Activated naive CD4-positive, alpha-beta T cell treated with anti-CD3 and anti-CD28 coated beads for 36 hours (primary cell): Measurements from ENCODE around the gene DLGAP1. TPM values are rescaled to one million over a fixed set of nuclear protein-coding genes. Genes with fewer than 3 reads are reported as not detected.
A peak's percentile ranks its signal among the peaks of the same experiment; 100 is the strongest.

ENCODE experiments used
- CTCF ChIA-PET: fragments of 350-600 bp; sonication (Branson Sonifier 250); formaldehyde crosslinking; loops from one replicate; lab custom pipeline; 2021; ENCODE audit warnings: antibody characterized with exemption; lab: Charles Lee
- DNase-seq: peaks from one replicate; pipeline ENCODE4 v3.0.0-alpha.2; 2020
- H3K27ac Mint-ChIP-seq: one replicate; pipeline ENCODE4 v1.8.0; 2021; ENCODE audit warnings: mild to moderate bottlenecking, mixed read lengths
- H3K27me3 Mint-ChIP-seq: one replicate; pipeline ENCODE4 v1.8.0; 2021; ENCODE audit warnings: low read depth, mixed read lengths
- H3K36me3 Mint-ChIP-seq: one replicate; pipeline ENCODE4 v1.8.0; 2021; ENCODE audit warnings: low read depth, mixed read lengths
- H3K4me1 Mint-ChIP-seq: one replicate; pipeline ENCODE4 v1.8.0; 2021; ENCODE audit warnings: low read depth, mixed read lengths
- H3K4me3 Mint-ChIP-seq: one replicate; pipeline ENCODE4 v1.8.0; 2021; ENCODE audit warnings: mild to moderate bottlenecking, moderate library complexity, mixed read lengths
- H3K9me3 Mint-ChIP-seq: one replicate; pipeline ENCODE4 v1.8.0; 2021; ENCODE audit warnings: mixed read lengths
- intact Hi-C: fragments of 100-400 bp; cut with micrococcal nuclease; formaldehyde crosslinking; loops from one replicate; pipeline ENCODE4 v1.15.1; 2023
- total RNA-seq, 2 experiments: library from RNA; stranded (reverse); gene quantifications; one replicate each; pipeline ENCODE4 v1.2.3, GENCODE V29; 2021

DLGAP1 gene
- total RNA-seq, 2 experiments from 2014 or later = not detected

DNA sequence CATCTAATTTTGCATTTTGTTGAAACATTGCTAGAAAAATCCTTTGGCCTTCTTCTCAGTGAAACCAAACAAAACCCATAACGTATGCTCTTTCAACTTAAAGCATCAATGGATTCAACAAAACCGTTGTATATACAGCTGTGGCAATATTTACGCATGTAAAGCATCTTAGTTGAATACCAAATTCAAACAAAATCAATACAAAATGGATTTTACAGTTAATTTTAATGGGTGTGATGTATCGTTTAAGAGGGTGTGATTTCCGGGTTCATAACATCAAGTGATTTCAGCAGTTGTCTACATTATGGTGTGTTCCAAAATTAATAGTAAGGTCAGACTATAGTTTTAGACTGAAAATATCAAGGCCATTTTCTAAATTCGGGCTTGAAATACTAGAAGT lies 806.9 kb downstream of the DLGAP1 start:
- no peak overlapping the region for H3K4me3 Mint-ChIP-seq

DNA sequence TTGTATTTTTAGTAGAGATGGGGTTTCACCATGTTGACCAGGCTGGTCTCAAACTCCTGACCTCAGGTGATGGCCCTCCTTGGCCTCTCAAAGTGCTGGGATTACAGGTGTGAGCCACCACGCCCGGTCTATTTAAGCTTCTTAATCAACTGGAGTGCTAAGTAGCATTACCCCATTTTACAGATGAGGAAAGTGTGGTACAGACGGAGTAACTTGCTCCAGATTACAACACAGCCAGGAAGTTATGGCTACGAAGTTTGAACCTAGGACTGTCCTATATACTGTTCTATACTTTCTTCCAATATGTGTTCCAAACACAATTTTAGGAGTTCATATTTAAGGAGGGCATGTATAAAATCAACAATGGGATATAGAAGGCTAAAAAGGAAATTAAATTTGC lies 807.5 kb downstream of the DLGAP1 start:
- intact Hi-C loops = no loop called here
- H3K36me3 Mint-ChIP-seq = no peaks in the 10 kb centered on the region
- H3K4me3 Mint-ChIP-seq = no peak overlapping the region
- H3K4me1 Mint-ChIP-seq = peaks cover 33% of the 10 kb centered on the region
- H3K9me3 Mint-ChIP-seq = no peaks in the 10 kb centered on the region
- CTCF ChIA-PET = interaction anchor here (1.0 to 2.5 kb wide), 2 partner anchors 19 to 53 kb away, joined by 4 to 6 read pairs; no protein-coding TSS in a partner anchor
- no peaks in the 10 kb centered on the region for H3K27me3 Mint-ChIP-seq
- DNase-seq = no peak
- H3K27ac Mint-ChIP-seq = no peak overlapping the region

More for the DNA sequence above, 806.9 kb downstream of the DLGAP1 start:
- Mint-ChIP-seq H3K9me3 (no peaks in the 10 kb centered on the region), H3K36me3 (no peaks in the 10 kb centered on the region), H3K4me1 (peaks cover 33% of the 10 kb centered on the region), H3K27me3 (no peaks in the 10 kb centered on the region), H3K27ac (no peak overlapping the region)
- CTCF ChIA-PET = interaction anchor here (1.0 to 2.5 kb wide), 2 partner anchors 18 to 54 kb away, joined by 4 to 6 read pairs; no protein-coding TSS in a partner anchor
- intact Hi-C loops = no loop called here
- DNase-seq = no peak

DNA sequence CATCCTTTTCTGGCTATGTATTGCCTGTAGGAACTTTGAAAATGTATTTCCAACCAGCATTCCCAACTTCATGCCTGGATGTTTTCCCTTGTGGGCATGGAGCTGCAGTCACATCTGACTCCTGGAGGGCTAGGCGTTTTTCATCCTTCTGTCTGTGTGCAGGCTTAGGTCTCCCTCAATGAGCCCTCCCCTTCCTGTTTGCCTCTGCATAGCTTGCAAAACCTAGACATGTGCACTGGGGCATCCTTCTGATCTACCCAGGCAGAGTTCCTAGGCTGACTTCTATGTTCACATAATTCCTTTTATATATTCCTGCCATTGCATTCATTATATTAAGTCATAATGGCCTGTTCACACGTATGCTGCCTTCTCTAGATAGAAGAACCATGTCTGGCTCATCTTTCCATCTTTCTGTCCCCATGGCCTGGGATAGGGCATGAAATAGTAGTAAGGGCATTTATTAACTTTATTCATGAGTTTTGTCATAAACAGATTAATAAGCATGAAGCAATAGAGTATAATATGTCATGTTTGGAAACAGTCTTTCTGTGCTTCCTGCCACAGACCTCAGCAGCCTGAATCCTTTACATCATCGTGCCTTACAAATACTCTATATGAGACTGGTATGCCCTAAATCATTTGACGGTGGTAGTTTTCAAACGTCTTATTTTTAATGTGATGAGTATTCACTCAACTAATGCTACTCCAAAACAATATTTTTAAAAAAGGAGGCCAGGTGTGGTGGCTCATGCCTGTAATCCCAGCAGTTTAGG lies 809.5 kb downstream of the DLGAP1 start:
- no peaks in the 10 kb centered on the region for H3K27me3 Mint-ChIP-seq
- H3K36me3 Mint-ChIP-seq = no peaks in the 10 kb centered on the region
- H3K9me3 Mint-ChIP-seq = no peaks in the 10 kb centered on the region
- DNase-seq = no peak
- no peak overlapping the region for H3K27ac Mint-ChIP-seq
- CTCF ChIA-PET = interaction anchor here (0.7 to 1.8 kb wide), 10 partner anchors 8 to 349 kb away, joined by 3 to 6 read pairs (median 3); no protein-coding TSS in a partner anchor
- H3K4me1 Mint-ChIP-seq = peaks cover 32% of the 10 kb centered on the region
- intact Hi-C loops = no loop called here
- no peak overlapping the region for H3K4me3 Mint-ChIP-seq

GRCh38 chr18:3634250-3634939 lies 820.7 kb downstream of the DLGAP1 start:
- Mint-ChIP-seq H3K27me3 (no peaks in the 10 kb centered on the region), H3K9me3 (no peaks in the 10 kb centered on the region), H3K36me3 (no peaks in the 10 kb centered on the region), H3K4me3 (no peak overlapping the region), H3K27ac (no peak overlapping the region), H3K4me1 (peaks cover 33% of the 10 kb centered on the region)
- CTCF ChIA-PET = interaction anchor here (0.5 to 2.3 kb wide), 4 partner anchors 8 to 40 kb away, joined by 3 to 7 read pairs (median 5); no protein-coding TSS in a partner anchor
- DNase-seq = no peak
- intact Hi-C loops = loop anchor here (1.0 to 2.0 kb wide), 3 partner anchors 9 to 40 kb away; no protein-coding TSS in a partner anchor

DNA sequence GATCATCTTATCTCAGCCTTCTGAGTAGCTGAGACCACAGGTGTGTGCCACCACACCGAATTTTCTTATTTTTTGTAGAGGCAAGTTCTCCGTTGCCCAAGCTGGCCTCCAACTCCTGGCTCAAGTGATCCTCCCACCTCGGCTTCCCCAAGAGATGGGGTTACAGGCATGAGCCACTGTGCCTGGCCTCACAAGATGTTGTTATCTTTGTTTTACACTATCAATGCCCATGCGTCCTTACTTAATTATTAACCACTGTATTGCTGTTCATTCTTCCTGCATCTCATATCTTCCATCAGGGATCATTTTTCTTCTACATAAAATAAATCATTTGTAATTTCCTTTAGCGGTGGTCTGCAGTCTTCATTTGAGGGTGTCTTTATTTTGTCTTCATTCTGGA lies 823.2 kb downstream of the DLGAP1 start:
- no peak overlapping the region for H3K27ac Mint-ChIP-seq
- CTCF ChIA-PET = interaction anchor here (0.6 to 2.5 kb wide), 4 partner anchors 26 to 177 kb away, joined by 3 to 8 read pairs (median 6); no protein-coding TSS in a partner anchor
- H3K4me3 Mint-ChIP-seq = no peak overlapping the region
- H3K36me3 Mint-ChIP-seq = no peaks in the 10 kb centered on the region
- DNase-seq = no peak
- intact Hi-C loops = no loop called here
- no peaks in the 10 kb centered on the region for H3K9me3 Mint-ChIP-seq
- peaks cover 33% of the 10 kb centered on the region for H3K4me1 Mint-ChIP-seq
- no peaks in the 10 kb centered on the region for H3K27me3 Mint-ChIP-seq

DNA sequence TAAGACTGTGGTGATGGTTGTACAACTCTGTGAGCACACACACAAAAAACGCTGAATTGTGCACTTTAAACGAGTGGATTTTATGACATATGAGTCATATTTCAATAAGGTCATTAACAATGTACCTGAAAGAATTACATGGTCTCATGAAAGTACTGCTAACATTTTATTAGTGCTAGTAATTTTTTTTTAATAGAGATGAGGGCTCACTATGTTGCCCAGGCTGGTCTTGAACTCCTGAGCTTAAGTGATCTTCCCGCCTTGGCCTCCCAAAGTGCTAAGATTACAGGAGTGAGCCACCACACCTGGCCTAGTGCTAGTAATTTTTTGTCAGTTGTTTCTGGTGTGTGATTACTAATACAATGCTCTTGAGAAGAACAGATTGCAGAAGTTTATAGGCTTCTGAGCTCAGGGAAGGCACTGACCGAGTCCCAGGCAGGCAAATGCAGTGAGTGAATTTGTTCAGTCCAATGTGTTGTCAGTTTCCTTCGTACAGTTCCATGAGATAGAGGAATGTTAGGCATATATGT lies 828.1 kb downstream of the DLGAP1 start:
- Mint-ChIP-seq H3K27me3 (no peaks in the 10 kb centered on the region), H3K4me3 (no peak overlapping the region), H3K4me1 (peaks cover 32% of the 10 kb centered on the region), H3K9me3 (no peaks in the 10 kb centered on the region), H3K36me3 (no peaks in the 10 kb centered on the region), H3K27ac (no peak overlapping the region)
- CTCF ChIA-PET = interaction anchor here (0.6 to 1.1 kb wide), 3 partner anchors 31 to 41 kb away, joined by 3 to 4 read pairs (median 3); no protein-coding TSS in a partner anchor
- intact Hi-C loops = no loop called here
- DNase-seq = no peak

DNA sequence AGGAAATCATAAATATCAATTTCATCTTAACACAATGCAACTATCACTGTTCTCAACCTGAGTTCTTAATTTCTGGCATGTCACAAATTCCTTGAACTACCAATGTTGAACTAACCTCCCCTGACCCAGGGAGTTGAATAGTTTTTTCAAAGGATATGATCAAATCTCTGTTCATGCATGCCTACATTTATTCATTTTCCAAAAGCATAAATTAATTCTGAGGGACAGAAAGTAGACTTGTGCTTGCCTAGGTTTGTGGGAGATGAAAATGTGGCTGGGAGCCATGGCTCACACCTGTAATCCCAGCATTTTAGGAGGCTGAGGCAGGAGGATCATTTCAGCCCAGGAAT lies 829.4 kb downstream of the DLGAP1 start:
- no peak overlapping the region for H3K27ac Mint-ChIP-seq
- no peaks in the 10 kb centered on the region for H3K36me3 Mint-ChIP-seq

DNA sequence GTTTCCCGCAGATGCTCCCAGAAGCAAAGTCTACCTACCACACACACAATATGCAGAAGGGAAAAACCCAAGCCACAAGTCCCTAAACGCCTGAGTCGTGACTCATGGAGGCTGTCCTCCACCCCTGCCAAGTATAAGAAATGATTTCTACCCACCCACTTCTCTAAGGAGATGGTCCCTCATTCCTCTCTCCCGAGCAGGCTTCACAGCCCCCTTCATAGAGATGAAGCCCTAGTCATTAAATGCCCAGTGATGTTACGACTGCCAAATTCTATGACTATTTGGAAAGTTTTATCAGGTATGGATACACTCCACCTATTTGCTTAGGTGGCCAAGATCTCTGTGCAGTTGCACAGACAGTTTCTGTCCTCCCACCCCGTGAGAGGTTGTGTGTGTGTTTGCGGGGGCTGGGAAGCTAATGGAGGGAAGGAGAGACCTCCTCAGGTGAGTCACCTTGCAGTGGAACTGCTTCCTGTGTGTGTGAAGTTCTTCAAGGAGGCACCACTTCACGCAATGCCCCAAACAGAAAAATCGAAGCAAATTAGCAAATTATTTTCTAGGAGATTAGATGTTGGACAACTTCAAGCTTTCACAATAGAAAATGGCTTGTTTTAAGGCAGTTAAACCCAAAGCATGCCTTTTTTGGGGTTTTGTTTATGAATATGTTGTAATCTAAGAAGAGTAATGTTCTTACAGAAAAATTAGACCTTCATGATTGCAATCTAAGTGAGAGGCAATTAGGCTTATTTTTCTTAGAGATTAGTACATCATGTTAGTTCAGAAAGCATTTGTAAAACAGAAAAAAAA lies 830.0 kb downstream of the DLGAP1 start:
- intact Hi-C loops = loop anchor here (1.0 to 2.0 kb wide), 7 partner anchors 9 to 177 kb away; no protein-coding TSS in a partner anchor
- DNase-seq = peak; percentile 85
- Mint-ChIP-seq H3K9me3 (no peaks in the 10 kb centered on the region), H3K36me3 (no peaks in the 10 kb centered on the region), H3K4me1 (peaks cover 32% of the 10 kb centered on the region), H3K27ac (peak overlapping the region; percentile 86), H3K4me3 (peak overlapping the region; percentile 28), H3K27me3 (no peaks in the 10 kb centered on the region)
- CTCF ChIA-PET = interaction anchor here (0.6 to 1.8 kb wide), 2 partner anchors 17 to 41 kb away, joined by 4 to 6 read pairs; no protein-coding TSS in a partner anchor

More for the DNA sequence above, 829.4 kb downstream of the DLGAP1 start:
- Mint-ChIP-seq H3K4me3 (no peak overlapping the region), H3K27me3 (no peaks in the 10 kb centered on the region), H3K9me3 (no peaks in the 10 kb centered on the region), H3K4me1 (peaks cover 32% of the 10 kb centered on the region)
- intact Hi-C loops = loop anchor here (1.0 to 2.0 kb wide), 2 partner anchors 41 to 177 kb away; no protein-coding TSS in a partner anchor
- no peak for DNase-seq
- CTCF ChIA-PET = interaction anchor here (0.6 kb wide), 1 partner anchor 17 kb away, joined by 4 read pairs; no protein-coding TSS in a partner anchor

- Mint-ChIP-seq H3K4me3 (peak overlapping the region; percentile 28), H3K27me3 (no peaks in the 10 kb centered on the region), H3K9me3 (no peaks in the 10 kb centered on the region), H3K36me3 (no peaks in the 10 kb centered on the region), H3K27ac (peak overlapping the region; percentile 86), H3K4me1 (peaks cover 32% of the 10 kb centered on the region)
- intact Hi-C loops = loop anchor here (1.0 to 2.0 kb wide), 6 partner anchors 10 to 173 kb away; no protein-coding TSS in a partner anchor
- no peak for DNase-seq
- CTCF ChIA-PET = interaction anchor here (0.5 to 1.8 kb wide), 3 partner anchors 11 to 961 kb away, joined by 3 to 6 read pairs (median 4); no protein-coding TSS in a partner anchor
Observed at GRCh38 chr18:3624546-3624934, 830.6 kb downstream of the DLGAP1 start.

- peak overlapping the region; percentile 28 for H3K4me3 Mint-ChIP-seq
- H3K4me1 Mint-ChIP-seq = peaks cover 32% of the 10 kb centered on the region
- intact Hi-C loops = loop anchor here (1.0 to 2.0 kb wide), 6 partner anchors 10 to 173 kb away; no protein-coding TSS in a partner anchor
- peak; percentile 44 for DNase-seq
- H3K9me3 Mint-ChIP-seq = no peaks in the 10 kb centered on the region
- no peaks in the 10 kb centered on the region for H3K36me3 Mint-ChIP-seq
- peak overlapping the region; percentile 86 for H3K27ac Mint-ChIP-seq
- CTCF ChIA-PET = interaction anchor here (0.5 to 1.8 kb wide), 3 partner anchors 10 to 961 kb away, joined by 3 to 6 read pairs (median 4); no protein-coding TSS in a partner anchor
- no peaks in the 10 kb centered on the region for H3K27me3 Mint-ChIP-seq
Observed at GRCh38 chr18:3623769-3624545, 831.1 kb downstream of the DLGAP1 start.
